ENCODE data around the gene MAN1C1.

The MAN1C1 gene

GRCh38 chr1:25800703-25801377, 184.2 kb downstream of the MAN1C1 start:
- ATAC-seq: peak; percentile 19
- TF ChIP-seq CSRNP3 (CRISPR knock-in tag; IDR thresholded peaks at IDR 0.05): no peak
- TF ChIP-seq PPARA (CRISPR knock-in tag; IDR thresholded peaks at IDR 0.05; ENCODE audit: borderline replicate concordance): no peak
- no peak for TF ChIP-seq SNAI2 (CRISPR knock-in tag; IDR thresholded peaks at IDR 0.05)
- no peak for TF ChIP-seq ZNF70 (CRISPR knock-in tag; IDR thresholded peaks at IDR 0.05)
- TF ChIP-seq RARB (CRISPR knock-in tag; IDR thresholded peaks at IDR 0.05): no peak
- no peak for TF ChIP-seq ZFP30 (CRISPR knock-in tag; IDR thresholded peaks at IDR 0.05)
- TF ChIP-seq POU6F1 (CRISPR knock-in tag; IDR thresholded peaks at IDR 0.05; ENCODE audit: borderline replicate concordance, low read depth): no peak
- no peak for TF ChIP-seq ZFP3 (CRISPR knock-in tag; IDR thresholded peaks at IDR 0.05)
- TF ChIP-seq ZC3H10 (CRISPR knock-in tag; IDR thresholded peaks at IDR 0.05): no peak
- no peak for TF ChIP-seq PATZ1 (CRISPR knock-in tag; IDR thresholded peaks at IDR 0.05; ENCODE audit: borderline replicate concordance)
- TF ChIP-seq OSR1 (CRISPR knock-in tag; IDR thresholded peaks at IDR 0.05): no peak
- TF ChIP-seq TOX (CRISPR knock-in tag; IDR thresholded peaks at IDR 0.05; ENCODE audit: borderline replicate concordance): no peak

- TF ChIP-seq CSRNP3 (CRISPR knock-in tag; IDR thresholded peaks at IDR 0.05) (no peak), OSR1 (CRISPR knock-in tag; IDR thresholded peaks at IDR 0.05) (no peak), BACH2 (CRISPR knock-in tag; IDR thresholded peaks at IDR 0.05; ENCODE audit: borderline replicate concordance) (no peak), POU6F1 (CRISPR knock-in tag; IDR thresholded peaks at IDR 0.05; ENCODE audit: borderline replicate concordance, low read depth) (no peak), TOX (CRISPR knock-in tag; IDR thresholded peaks at IDR 0.05; ENCODE audit: borderline replicate concordance) (no peak), PATZ1 (CRISPR knock-in tag; IDR thresholded peaks at IDR 0.05; ENCODE audit: borderline replicate concordance) (no peak), SNAI2 (CRISPR knock-in tag; IDR thresholded peaks at IDR 0.05) (no peak), ZNF8 (CRISPR knock-in tag; IDR thresholded peaks at IDR 0.05) (no peak), ISL1 (CRISPR knock-in tag; IDR thresholded peaks at IDR 0.05) (no peak), GLIS3 (CRISPR knock-in tag; IDR thresholded peaks at IDR 0.05) (no peak), CSDC2 (CRISPR knock-in tag; IDR thresholded peaks at IDR 0.05) (no peak)
- ATAC-seq: no peak
Observed at GRCh38 chr1:25802915-25803314, 186.3 kb downstream of the MAN1C1 start.

- no peak for ATAC-seq
Observed at GRCh38 chr1:25803368-25803767, 186.8 kb downstream of the MAN1C1 start.

More at GRCh38 chr1:25803368-25803767, 186.8 kb downstream of the MAN1C1 start:
- TF ChIP-seq CSRNP3 (CRISPR knock-in tag; IDR thresholded peaks at IDR 0.05) (no peak), ZNF70 (CRISPR knock-in tag; IDR thresholded peaks at IDR 0.05) (no peak), POU6F1 (CRISPR knock-in tag; IDR thresholded peaks at IDR 0.05; ENCODE audit: borderline replicate concordance, low read depth) (no peak), ZNF8 (CRISPR knock-in tag; IDR thresholded peaks at IDR 0.05) (no peak), PATZ1 (CRISPR knock-in tag; IDR thresholded peaks at IDR 0.05; ENCODE audit: borderline replicate concordance) (no peak), RARB (CRISPR knock-in tag; IDR thresholded peaks at IDR 0.05) (no peak), BACH2 (CRISPR knock-in tag; IDR thresholded peaks at IDR 0.05; ENCODE audit: borderline replicate concordance) (no peak), GLIS3 (CRISPR knock-in tag; IDR thresholded peaks at IDR 0.05) (no peak), ESRRG (CRISPR knock-in tag; IDR thresholded peaks at IDR 0.05) (no peak), PPARA (CRISPR knock-in tag; IDR thresholded peaks at IDR 0.05; ENCODE audit: borderline replicate concordance) (no peak), ZFP3 (CRISPR knock-in tag; IDR thresholded peaks at IDR 0.05) (no peak)

Data from SK-N-SH treated with all-trans-retinoic acid at 6 μM for 48 hours (cell line).